Endothelial cell of umbilical vein (primary cell): ENCODE data around the gene COG5. TPM values are rescaled to one million over a fixed set of nuclear protein-coding genes. Genes with fewer than 3 reads are reported as not detected.

ENCODE experiments used
- BruUV-seq: library from RNA; stranded (reverse); fragments of 400-500 nt; replicated peaks from 2 replicates; lab custom pipeline; 2021; lab: Mats Ljungman, UMichigan
- CTCF ChIA-PET: fragments of 300-600, 350-600 bp; sonication (Branson Sonifier 250); formaldehyde crosslinking; loops from one replicate; lab custom pipeline; 2021; ENCODE audit warnings: antibody characterized with exemption, inconsistent platforms; lab: Charles Lee
- POLR2A ChIA-PET: fragments of 300-600, 350-600 bp; sonication (Branson Sonifier 250); formaldehyde crosslinking; loops from one replicate; lab custom pipeline; 2021; ENCODE audit warnings: antibody characterized with exemption, inconsistent platforms; lab: Charles Lee
- DNase-seq: peaks from one replicate; pipeline ENCODE4 v3.0.0-alpha.2; 2011; ENCODE audit warnings: low read depth, low spot score
- FAIRE-seq: peaks from 2 replicates; lab custom pipeline; 2011; peaks lifted over from hg19 to GRCh38; lab: Jason Lieb, UNC
- H2AFZ ChIP-seq: 2 replicates; pipeline ENCODE4 v1.6.0; 2012; ENCODE audit warnings: low read depth, low read length, control low read depth, inconsistent platforms
- H3K27ac ChIP-seq: 2 replicates; pipeline ENCODE4 v1.5.1; 2011; ENCODE audit warnings: low read depth, mild to moderate bottlenecking, control low read depth, low read length, moderate library complexity; ENCODE audit not compliant: insufficient read depth
- H3K27me3 ChIP-seq, 2 experiments: 2 replicates each; pipeline versions ENCODE4 v1.6.0 to v1.6.1; 2011; ENCODE audit warnings: low read length in 2 of 2, mixed read lengths in 1 of 2; ENCODE audit not compliant: control insufficient read depth in 2 of 2, insufficient read depth in 2 of 2
- H3K36me3 ChIP-seq, 2 experiments: 2 replicates in 1 of 2; 3 replicates in 1 of 2; pipeline ENCODE4 v1.5.1; 2011; ENCODE audit warnings: low read length in 2 of 2, mild to moderate bottlenecking in 1 of 2, moderate library complexity in 1 of 2; ENCODE audit not compliant: control insufficient read depth in 2 of 2, insufficient read depth in 2 of 2; ENCODE audit errors: extremely low read depth in 1 of 2
- H3K4me1 ChIP-seq: 3 replicates; pipeline ENCODE4 v1.5.1; 2011; ENCODE audit warnings: mild to moderate bottlenecking, low read length; ENCODE audit not compliant: control insufficient read depth, insufficient read depth; ENCODE audit errors: extremely low read depth
- H3K4me2 ChIP-seq: 2 replicates; pipeline ENCODE4 v1.6.1; 2011; ENCODE audit warnings: low read length, control low read depth, mixed read lengths; ENCODE audit not compliant: insufficient read depth
- H3K4me3 ChIP-seq, 3 experiments: fragments of 200-600 bp in 1 of 3; sonication (generic), shearing (Covaris generic) in 1 of 3; replicated peaks in 1 of 3; 2 replicates each; pipeline ENCODE4 v1.5.1; 2011 to 2016; ENCODE audit warnings: control low read depth in 3 of 3, low read length in 3 of 3, mild to moderate bottlenecking in 2 of 3, inconsistent platforms in 1 of 3, low read depth in 1 of 3, moderate library complexity in 1 of 3; ENCODE audit not compliant: insufficient read depth in 1 of 3
- H3K79me2 ChIP-seq: 2 replicates; pipeline ENCODE4 v1.6.0; 2012; ENCODE audit warnings: low read length, inconsistent platforms; ENCODE audit not compliant: control insufficient read depth, insufficient read depth
- H3K9ac ChIP-seq: replicated peaks from 2 replicates; pipeline ENCODE3; 2011; ENCODE audit warnings: low read length, control low read depth; ENCODE audit not compliant: insufficient read depth; ENCODE audit errors: extremely low read depth
- H3K9me1 ChIP-seq: replicated peaks from 3 replicates; pipeline ENCODE4 v1.6.0; 2011; ENCODE audit warnings: mild to moderate bottlenecking, low read length; ENCODE audit not compliant: control insufficient read depth, insufficient read depth; ENCODE audit errors: extremely low read depth
- H3K9me3 ChIP-seq: replicated peaks from 2 replicates; pipeline ENCODE4 v1.5.1; 2012; ENCODE audit warnings: low read length, inconsistent platforms; ENCODE audit not compliant: control insufficient read depth, insufficient read depth
- H4K20me1 ChIP-seq: replicated peaks from 2 replicates; pipeline ENCODE3; 2011; ENCODE audit warnings: mild to moderate bottlenecking, low read length; ENCODE audit not compliant: control insufficient read depth, insufficient read depth; ENCODE audit errors: extremely low read depth
- EZH2 ChIP-seq: IDR thresholded peaks from 2 replicates; pipeline ENCODE4 v1.6.1; 2012; ENCODE audit warnings: borderline replicate concordance, low read depth, mild to moderate bottlenecking, moderate library complexity, low read length, inconsistent platforms; ENCODE audit not compliant: severe bottlenecking
- FOS ChIP-seq: IDR thresholded peaks from 2 replicates; pipeline ENCODE4 v1.6.1; 2011; ENCODE audit warnings: mild to moderate bottlenecking, low read length, moderate library complexity, borderline replicate concordance; ENCODE audit not compliant: insufficient read depth
- GATA2 ChIP-seq: IDR thresholded peaks from 2 replicates; pipeline ENCODE4 v1.7.0; 2011; ENCODE audit warnings: low read depth, mild to moderate bottlenecking, moderate library complexity, mixed read lengths, low read length; ENCODE audit not compliant: insufficient read length, insufficient read depth
- JUN ChIP-seq: IDR thresholded peaks from 2 replicates; pipeline ENCODE4 v1.6.1; 2011; ENCODE audit warnings: borderline replicate concordance, low read depth; ENCODE audit not compliant: insufficient read length, insufficient read depth
- MAX ChIP-seq: IDR thresholded peaks from 2 replicates; pipeline ENCODE4 v1.6.1; 2011; ENCODE audit not compliant: insufficient read depth, insufficient read length
- MYC ChIP-seq: IDR thresholded peaks from one replicate; pipeline ENCODE4 v1.6.1; 2011; ENCODE audit warnings: mild to moderate bottlenecking, low read depth, low read length
- POLR2A ChIP-seq: IDR thresholded peaks from 2 replicates; pipeline ENCODE4 v1.6.1; 2012; ENCODE audit warnings: low read depth, mild to moderate bottlenecking, control low read depth, low read length
- POLR2AphosphoS5 ChIP-seq: IDR thresholded peaks from 2 replicates; pipeline ENCODE4 v1.6.1; 2012; ENCODE audit warnings: low read depth, mild to moderate bottlenecking, control low read depth, low read length, moderate library complexity; ENCODE audit not compliant: insufficient read depth
- dilution Hi-C: fragments of 300-500 bp; cut with MboI; formaldehyde crosslinking; loops from one replicate; pipeline ENCODE4 v1.15.0; 2019; ENCODE audit warnings: low sequenced_read_pairs; ENCODE audit not compliant: extremely low pct_ligation_motif_present
- intact Hi-C: fragments of 100-400 bp; cut with micrococcal nuclease; formaldehyde crosslinking; loops from one replicate; pipeline ENCODE4 v1.10.0; 2022
- polyA plus RNA-seq, 4 experiments: library from polyadenylated mRNA; depleted of rRNA in 3 of 4; stranded (reverse) in 3 of 4; unstranded in 1 of 4; fragments of >200 nt; gene quantifications; 2 replicates each; pipeline versions ENCODE4 v1.2.1 to v1.2.3, GENCODE V29; 2011 to 2012; ENCODE audit warnings: missing spikeins in 1 of 4
- total RNA-seq: library from RNA; stranded (reverse); gene quantifications from 2 replicates; pipeline ENCODE4 v1.2.3, GENCODE V29; 2021
- TF ChIP-seq, protein P1 (sequence below), 2 donors: IDR thresholded peaks; 1 replicate in 1 of 2; 2 replicates in 1 of 2; pipeline ENCODE4 v1.5.1; 2011; ENCODE audit warnings: low read length in 2 of 2, mild to moderate bottlenecking in 2 of 2, moderate library complexity in 2 of 2, control low read depth in 1 of 2, inconsistent platforms in 1 of 2, low read depth in 1 of 2; ENCODE audit not compliant: insufficient read depth in 1 of 2; ENCODE audit errors: extremely low read depth in 1 of 2

Gene COG5
- total and polyA plus RNA-seq, 2 donors (not counting 3 experiments of a cell fraction or from before 2014, with no cell fraction given), result 18.8 to 45.3 TPM

DNA sequence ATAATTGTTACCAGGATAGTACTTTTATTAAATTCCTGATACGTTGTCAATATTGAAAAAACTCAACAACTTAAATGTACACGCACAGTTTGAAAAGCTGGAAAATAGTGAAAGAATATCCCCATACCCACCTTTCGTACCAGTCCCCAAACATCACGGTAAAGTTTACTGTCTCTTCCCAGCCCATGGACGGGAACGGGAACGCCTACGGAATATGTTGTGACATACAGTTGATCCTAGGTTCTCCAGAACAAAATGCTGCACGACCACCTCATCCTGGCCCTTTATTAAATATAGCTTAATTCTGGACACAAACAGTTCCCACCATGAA, 15.8 kb upstream of the COG5 start:
- peaks cover 0 to 4% of the 10 kb centered on the region in 2 experiments for H3K36me3 ChIP-seq
- peak overlapping the region; percentile 74 to 99 (median 99) for H3K4me3 ChIP-seq
- FAIRE-seq (peak; percentile 54), DNase-seq (no peak)
- no peaks in the 10 kb centered on the region for H4K20me1 ChIP-seq
- no peaks in the 10 kb centered on the region for H3K9me3 ChIP-seq
- H2AFZ ChIP-seq, result peak overlapping the region; percentile 61
- ChIA-PET POLR2A (interaction anchor here (0.7 kb wide), 1 partner anchor 17 kb away, joined by 3 read pairs; no protein-coding TSS in a partner anchor), CTCF (interaction anchor here (1.2 kb wide), 1 partner anchor 164 kb away, joined by 3 read pairs; the partner anchor contains the start of gene CBLL1)
- H3K79me2 ChIP-seq, result peaks cover 51% of the 10 kb centered on the region
- H3K4me1 ChIP-seq, result peaks cover 24% of the 10 kb centered on the region
- TSS peak; percentile 73 for BruUV-seq
- dilution Hi-C loops, result no loop called here
- intact Hi-C loops, result loop anchor here (1.0 kb wide), 1 partner anchor 14 kb away; no protein-coding TSS in a partner anchor
- H3K9me1 ChIP-seq, result no peaks in the 10 kb centered on the region
- peak overlapping the region; percentile 92 for H3K4me2 ChIP-seq
- TF ChIP-seq JUN, result no peak
- TF ChIP-seq MYC, result no peak
- TF ChIP-seq FOS, result no peak
- no peak for TF ChIP-seq MAX
- TF ChIP-seq POLR2AphosphoS5, result no peak
- TF ChIP-seq EZH2, result no peak
- TF ChIP-seq GATA2, result no peak
- TF ChIP-seq POLR2A, result no peak
- TF ChIP-seq, protein P1, sequence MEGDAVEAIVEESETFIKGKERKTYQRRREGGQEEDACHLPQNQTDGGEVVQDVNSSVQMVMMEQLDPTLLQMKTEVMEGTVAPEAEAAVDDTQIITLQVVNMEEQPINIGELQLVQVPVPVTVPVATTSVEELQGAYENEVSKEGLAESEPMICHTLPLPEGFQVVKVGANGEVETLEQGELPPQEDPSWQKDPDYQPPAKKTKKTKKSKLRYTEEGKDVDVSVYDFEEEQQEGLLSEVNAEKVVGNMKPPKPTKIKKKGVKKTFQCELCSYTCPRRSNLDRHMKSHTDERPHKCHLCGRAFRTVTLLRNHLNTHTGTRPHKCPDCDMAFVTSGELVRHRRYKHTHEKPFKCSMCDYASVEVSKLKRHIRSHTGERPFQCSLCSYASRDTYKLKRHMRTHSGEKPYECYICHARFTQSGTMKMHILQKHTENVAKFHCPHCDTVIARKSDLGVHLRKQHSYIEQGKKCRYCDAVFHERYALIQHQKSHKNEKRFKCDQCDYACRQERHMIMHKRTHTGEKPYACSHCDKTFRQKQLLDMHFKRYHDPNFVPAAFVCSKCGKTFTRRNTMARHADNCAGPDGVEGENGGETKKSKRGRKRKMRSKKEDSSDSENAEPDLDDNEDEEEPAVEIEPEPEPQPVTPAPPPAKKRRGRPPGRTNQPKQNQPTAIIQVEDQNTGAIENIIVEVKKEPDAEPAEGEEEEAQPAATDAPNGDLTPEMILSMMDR (IDR thresholded peaks at IDR 0.05; ENCODE audit: extremely low read depth in 1 of 2, insufficient read depth in 1 of 2, low read depth in 1 of 2, low read length in 2 of 2), result no peak
- peak overlapping the region; percentile 95 for H3K27ac ChIP-seq
- H3K27me3 ChIP-seq, result no peaks in the 10 kb centered on the region
- H3K9ac ChIP-seq, result peak overlapping the region; percentile 98
